Mesenchymal stem cell (in vitro differentiated cells and primary cell): ENCODE data around the gene TOMM20.

ENCODE experiments used
- DNase-seq: peaks from one replicate; pipeline ENCODE4 v3.0.0-alpha.2; 2013
- H2AFZ ChIP-seq: one replicate; pipeline ENCODE4 v1.6.1; 2013; ENCODE audit warnings: low read depth, mild to moderate bottlenecking, control low read depth, inconsistent platforms, low read length, moderate library complexity
- H2AK5ac ChIP-seq: 2 replicates; pipeline ENCODE4 v1.6.1; 2013; ENCODE audit warnings: low read length, moderate library complexity, mild to moderate bottlenecking, inconsistent platforms; ENCODE audit not compliant: severe bottlenecking
- H2BK120ac ChIP-seq: one replicate; pipeline ENCODE4 v1.6.1; 2013; ENCODE audit warnings: low read depth, mild to moderate bottlenecking, inconsistent platforms, low read length, moderate library complexity
- H2BK12ac ChIP-seq, 2 experiments: one replicate each; pipeline ENCODE4 v1.6.1; 2013; ENCODE audit warnings: inconsistent platforms in 2 of 2, low read length in 2 of 2, mild to moderate bottlenecking in 2 of 2, moderate library complexity in 2 of 2, control low read depth in 1 of 2
- H2BK15ac ChIP-seq: one replicate; pipeline ENCODE4 v1.6.1; 2013; ENCODE audit warnings: mild to moderate bottlenecking, low read depth, inconsistent platforms; ENCODE audit not compliant: poor library complexity, severe bottlenecking
- H2BK5ac ChIP-seq: 2 replicates; pipeline ENCODE4 v1.6.1; 2013; ENCODE audit warnings: low read depth, mild to moderate bottlenecking, low read length, control low read depth, inconsistent platforms; ENCODE audit not compliant: poor library complexity, severe bottlenecking
- H3K14ac ChIP-seq, 2 experiments: one replicate each; pipeline ENCODE4 v1.6.1; 2013; ENCODE audit warnings: inconsistent platforms in 2 of 2, low read length in 2 of 2, control low read depth in 1 of 2, mild to moderate bottlenecking in 1 of 2, moderate library complexity in 1 of 2
- H3K18ac ChIP-seq, 2 experiments: one replicate each; pipeline ENCODE4 v1.6.1; 2013; ENCODE audit warnings: inconsistent platforms in 2 of 2, low read length in 2 of 2, control low read depth in 1 of 2, low read depth in 1 of 2, mild to moderate bottlenecking in 1 of 2
- H3K23ac ChIP-seq, 2 experiments: one replicate each; pipeline ENCODE4 v1.6.1; 2013; ENCODE audit warnings: inconsistent platforms in 2 of 2, low read length in 2 of 2, mild to moderate bottlenecking in 2 of 2, moderate library complexity in 2 of 2, control low read depth in 1 of 2
- H3K27ac ChIP-seq: 2 replicates; pipeline ENCODE4 v1.5.1; 2013; ENCODE audit warnings: mild to moderate bottlenecking, moderate library complexity, low read length, control low read depth, inconsistent platforms; ENCODE audit not compliant: poor library complexity, severe bottlenecking
- H3K27me3 ChIP-seq, 2 experiments: 2 replicates each; pipeline versions ENCODE4 v1.6.1 to v1.7.0; 2013; ENCODE audit warnings: low read length in 2 of 2, mild to moderate bottlenecking in 2 of 2, moderate library complexity in 2 of 2, control low read depth in 1 of 2, inconsistent platforms in 1 of 2; ENCODE audit not compliant: control insufficient read depth in 1 of 2, insufficient read depth in 1 of 2
- H3K36me3 ChIP-seq, 2 experiments: 2 replicates each; pipeline versions ENCODE4 v1.6.1 to v1.7.0; 2013; ENCODE audit warnings: low read length in 2 of 2, control low read depth in 1 of 2, inconsistent platforms in 1 of 2, low read depth in 1 of 2, mild to moderate bottlenecking in 1 of 2; ENCODE audit not compliant: insufficient read depth in 2 of 2, control insufficient read depth in 1 of 2
- H3K4ac ChIP-seq, 2 experiments: one replicate each; pipeline ENCODE4 v1.6.1; 2013; ENCODE audit warnings: inconsistent platforms in 2 of 2, low read length in 2 of 2, mild to moderate bottlenecking in 2 of 2, moderate library complexity in 2 of 2, control low read depth in 1 of 2, low read depth in 1 of 2
- H3K4me1 ChIP-seq: 2 replicates; pipeline ENCODE4 v1.6.1; 2013; ENCODE audit warnings: low read depth, low read length, control low read depth; ENCODE audit not compliant: control insufficient read depth, insufficient read depth
- H3K4me2 ChIP-seq: 2 replicates; pipeline ENCODE4 v1.6.1; 2013; ENCODE audit warnings: low read length, mild to moderate bottlenecking, inconsistent platforms; ENCODE audit not compliant: poor library complexity, severe bottlenecking
- H3K4me3 ChIP-seq, 2 experiments: 2 replicates each; pipeline versions ENCODE4 v1.5.1 to v1.7.0; 2013; ENCODE audit warnings: low read length in 2 of 2, mild to moderate bottlenecking in 2 of 2, control low read depth in 1 of 2, low read depth in 1 of 2; ENCODE audit not compliant: insufficient read depth in 1 of 2
- H3K79me1 ChIP-seq: replicated peaks from 2 replicates; pipeline ENCODE4 v1.6.1; 2013; ENCODE audit warnings: mild to moderate bottlenecking, control low read depth, low read length, inconsistent platforms; ENCODE audit not compliant: poor library complexity, severe bottlenecking
- H3K9ac ChIP-seq: 2 replicates; pipeline ENCODE4 v1.7.0; 2013; ENCODE audit warnings: mild to moderate bottlenecking, low read length, moderate library complexity
- H3K9me3 ChIP-seq: 2 replicates; pipeline ENCODE4 v1.7.0; 2013; ENCODE audit warnings: mild to moderate bottlenecking, low read length; ENCODE audit not compliant: control insufficient read depth
- H4K8ac ChIP-seq: one replicate; pipeline ENCODE4 v1.6.1; 2013; ENCODE audit warnings: inconsistent platforms, mild to moderate bottlenecking, low read length, moderate library complexity
- H4K91ac ChIP-seq: one replicate; pipeline ENCODE4 v1.6.1; 2013; ENCODE audit warnings: mild to moderate bottlenecking, low read length, inconsistent platforms
- WGBS: methylation state at CpG from one replicate; pipeline ENCODE4 v1.1.7; 2013; ENCODE audit warnings: mixed read lengths; 5-methylcytosine and 5-hydroxymethylcytosine counted together

TOMM20 gene

GRCh38 chr1:235138821-235139220, 10.2 kb upstream of the TOMM20 start:
- peaks cover 55 to 79% of the 10 kb centered on the region in 2 experiments for H3K36me3 ChIP-seq
- H3K18ac ChIP-seq: no peak overlapping the region
- 96% methylated on average over 2 of the region's 2 CpGs for WGBS
- H3K14ac ChIP-seq: no peak overlapping the region
- no peak overlapping the region for H3K4me2 ChIP-seq
- no peak for DNase-seq
- H2BK15ac ChIP-seq: no peak overlapping the region
- H3K4me1 ChIP-seq: no peaks in the 10 kb centered on the region
- no peak overlapping the region for H2AK5ac ChIP-seq
- no peak overlapping the region for H3K9ac ChIP-seq
- H3K9me3 ChIP-seq: no peaks in the 10 kb centered on the region
- no peak overlapping the region for H4K8ac ChIP-seq
- no peak overlapping the region for H2BK12ac ChIP-seq
- no peak overlapping the region for H2BK5ac ChIP-seq
- H3K23ac ChIP-seq: no peak overlapping the region
- H2AFZ ChIP-seq: no peak overlapping the region
- no peak overlapping the region for H2BK120ac ChIP-seq
- H3K4ac ChIP-seq: no peak overlapping the region
- H3K27me3 ChIP-seq: no peaks in the 10 kb centered on the region
- no peak overlapping the region for H3K4me3 ChIP-seq
- no peak overlapping the region for H4K91ac ChIP-seq
- H3K27ac ChIP-seq: no peak overlapping the region
- peaks cover 26% of the 10 kb centered on the region for H3K79me1 ChIP-seq

- Histone ChIP-seq H4K8ac (no peak overlapping the region), H2BK15ac (no peak overlapping the region), H3K4ac (no peak overlapping the region), H3K9ac (no peak overlapping the region), H3K23ac (no peak overlapping the region), H3K4me3 (no peak overlapping the region), H2AK5ac (no peak overlapping the region), H2AFZ (no peak overlapping the region), H3K4me2 (no peak overlapping the region), H2BK5ac (no peak overlapping the region), H3K18ac (no peak overlapping the region), H3K27me3 (no peaks in the 10 kb centered on the region), H3K27ac (no peak overlapping the region), H3K36me3 (peaks cover 45 to 80% of the 10 kb centered on the region in 2 experiments), H3K79me1 (peaks cover 17% of the 10 kb centered on the region), H3K9me3 (no peaks in the 10 kb centered on the region), H3K14ac (no peak overlapping the region), H3K4me1 (no peaks in the 10 kb centered on the region), H4K91ac (no peak overlapping the region), H2BK12ac (no peak overlapping the region), H2BK120ac (no peak overlapping the region)
- 95% methylated on average over 4 of the region's 4 CpGs for WGBS
- no peak for DNase-seq
These were observed 7.5 kb upstream of the TOMM20 start for GRCh38 chr1:235136111-235136510.

GRCh38 chr1:235134171-235134570, 5.5 kb upstream of the TOMM20 start:
- H2BK120ac ChIP-seq: no peak overlapping the region
- H3K4ac ChIP-seq: no peak overlapping the region
- H3K18ac ChIP-seq: no peak overlapping the region
- H3K27ac ChIP-seq: no peak overlapping the region
- no peak overlapping the region for H2AFZ ChIP-seq
- no peak overlapping the region for H3K9ac ChIP-seq
- no peaks in the 10 kb centered on the region for H3K9me3 ChIP-seq
- H3K4me2 ChIP-seq: no peak overlapping the region
- H3K4me3 ChIP-seq: no peak overlapping the region
- no peak for DNase-seq
- H3K23ac ChIP-seq: no peak overlapping the region
- 98% methylated on average over 8 of the region's 12 CpGs for WGBS
- peaks cover 35 to 74% of the 10 kb centered on the region in 2 experiments for H3K36me3 ChIP-seq
- no peak overlapping the region for H2AK5ac ChIP-seq
- no peak overlapping the region for H2BK12ac ChIP-seq
- H3K79me1 ChIP-seq: peaks cover 13% of the 10 kb centered on the region
- H4K8ac ChIP-seq: no peak overlapping the region
- no peak overlapping the region for H2BK5ac ChIP-seq
- H2BK15ac ChIP-seq: no peak overlapping the region
- H4K91ac ChIP-seq: no peak overlapping the region
- no peaks in the 10 kb centered on the region for H3K27me3 ChIP-seq
- no peaks in the 10 kb centered on the region for H3K4me1 ChIP-seq
- H3K14ac ChIP-seq: no peak overlapping the region

GRCh38 chr1:235133086-235133485, 4.4 kb upstream of the TOMM20 start:
- 95% methylated on average over 3 of the region's 3 CpGs for WGBS
- no peak overlapping the region for H3K23ac ChIP-seq
- no peak overlapping the region for H2BK120ac ChIP-seq
- no peak overlapping the region for H4K91ac ChIP-seq
- H2BK5ac ChIP-seq: no peak overlapping the region
- no peak overlapping the region for H3K18ac ChIP-seq
- no peaks in the 10 kb centered on the region for H3K9me3 ChIP-seq
- H3K27me3 ChIP-seq: no peaks in the 10 kb centered on the region
- H3K79me1 ChIP-seq: peaks cover 10% of the 10 kb centered on the region
- H2AK5ac ChIP-seq: no peak overlapping the region
- no peak overlapping the region for H3K4me3 ChIP-seq
- no peak overlapping the region for H2BK15ac ChIP-seq
- no peak overlapping the region for H3K9ac ChIP-seq
- no peaks in the 10 kb centered on the region for H3K4me1 ChIP-seq
- DNase-seq: no peak
- H3K4ac ChIP-seq: no peak overlapping the region
- H2AFZ ChIP-seq: no peak overlapping the region
- H3K27ac ChIP-seq: no peak overlapping the region
- no peak overlapping the region for H2BK12ac ChIP-seq
- no peak overlapping the region for H3K14ac ChIP-seq
- no peak overlapping the region for H3K4me2 ChIP-seq
- H4K8ac ChIP-seq: no peak overlapping the region
- peaks cover 35 to 64% of the 10 kb centered on the region in 2 experiments for H3K36me3 ChIP-seq
